ENCODE data around the gene CNGB1.

- TF ChIP-seq CTCF (conservative IDR thresholded peaks at IDR 0.05; ENCODE audit: low read depth, low read length) (no peak), EZH2phosphoT487 (IDR thresholded peaks at IDR 0.05; ENCODE audit: borderline replicate concordance, low read length) (no peak), EZH2 (IDR thresholded peaks at IDR 0.05; ENCODE audit: low read length, unreplicated experiment) (no peak)
These were observed 6.6 kb upstream of the CNGB1 start for GRCh38 chr16:57977418-57978069.

Measured in PC-3 (cell line).